Activated naive CD4-positive, alpha-beta T cell treated with anti-CD3 and anti-CD28 coated beads, Interleukin-2, amount 50 U/mL, for 72 hours (primary cell): ENCODE data around the gene DDX19B. TPM values are rescaled to one million over a fixed set of nuclear protein-coding genes. Genes with fewer than 3 reads are reported as not detected.
A peak's percentile ranks its signal among the peaks of the same experiment; 100 is the strongest.
"Not testable (repeated sequence)": the region's sequence is repeated elsewhere in the genome, so short reads cannot be mapped to it uniquely, and the experiment has no call there.

Source experiments
- ATAC-seq, 2 donors: fragments of 150-1000 bp; cut with Tn5 transposase; 2 replicates each; pipeline ENCODE4 v1.10.0; 2021; ENCODE audit warnings: mild to moderate bottlenecking in 2 of 2, moderate library complexity in 2 of 2
- DNase-seq, 2 donors: peaks; one replicate each; pipeline ENCODE4 v3.0.0; 2021 to 2022; ENCODE audit warnings: low spot score in 2 of 2
- H3K27ac Mint-ChIP-seq, 2 donors: one replicate each; pipeline ENCODE4 v1.8.0; 2022; ENCODE audit warnings: mild to moderate bottlenecking in 2 of 2, mixed read lengths in 2 of 2
- H3K36me3 Mint-ChIP-seq, 2 donors: one replicate each; pipeline ENCODE4 v1.8.0; 2022; ENCODE audit warnings: mixed read lengths in 2 of 2
- H3K9me3 Mint-ChIP-seq, 2 donors: one replicate each; pipeline ENCODE4 v1.8.0; 2022; ENCODE audit warnings: mixed read lengths in 2 of 2
- total RNA-seq, 2 donors: library from RNA; stranded (reverse); gene quantifications; one replicate each; pipeline ENCODE4 v1.2.3, GENCODE V29; 2022

The DDX19B gene
- total RNA-seq: 10 to 100 TPM; 21.6 to 32.6 TPM

DNA sequence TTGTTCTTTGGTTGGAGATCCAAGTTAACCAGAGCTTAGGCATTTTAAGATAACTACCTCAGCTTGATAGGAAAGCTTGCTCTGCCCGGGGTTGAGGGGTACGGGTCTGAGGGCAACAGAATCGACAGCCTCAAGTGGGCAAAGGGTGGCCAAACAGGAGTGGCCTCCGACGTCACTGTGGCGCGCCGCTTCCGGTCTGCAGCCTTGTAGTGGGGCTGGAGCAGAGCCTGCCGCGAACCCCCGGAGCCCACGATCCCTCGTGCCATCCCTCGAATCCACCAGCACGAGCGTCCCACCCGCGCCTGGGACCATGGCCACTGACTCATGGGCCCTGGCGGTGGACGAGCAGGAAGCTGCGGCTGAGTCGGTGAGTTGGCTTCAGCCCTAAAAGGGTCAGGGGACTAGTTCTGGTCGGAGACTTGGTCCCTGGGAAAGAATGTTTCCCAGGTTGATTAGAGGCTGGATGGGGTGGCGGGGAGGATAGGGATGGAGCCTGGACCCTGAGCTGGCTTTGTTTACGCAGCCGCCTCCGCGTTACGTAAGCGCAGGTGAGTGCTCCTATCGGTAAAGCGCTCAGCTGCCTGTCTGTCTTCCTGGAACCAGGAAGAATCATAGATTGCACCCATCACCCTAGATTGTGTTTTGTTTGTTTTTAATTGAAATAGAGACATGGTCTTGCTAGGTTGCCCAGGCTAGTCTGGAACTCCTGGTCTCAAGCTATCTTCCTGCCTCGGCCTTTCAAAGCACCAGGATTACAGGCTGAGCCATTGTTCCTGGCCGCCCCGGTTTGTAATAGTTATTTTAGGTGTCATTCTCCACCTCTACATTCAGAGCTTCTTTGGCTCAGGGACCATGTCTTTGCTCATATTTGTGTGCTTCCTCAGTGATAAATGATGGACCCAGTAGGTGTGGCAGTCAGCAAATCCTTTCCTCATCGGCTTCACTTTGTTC, at the start of gene DDX19B:
Gene DDX19B, plus strand, starts transcription at position 199 of the 951 bp plus-strand sequence. Its CDS starts 112 bp downstream, at position 311.
- ATAC-seq: peak; percentile 81 to 87
- Mint-ChIP-seq H3K27ac (peak within 1 kb of the TSS; percentile 93 to 96), H3K9me3 (peaks cover 10 to 16% of the 10 kb centered on the region in 2 donors), H3K36me3 (peaks cover 37 to 39% of the 10 kb centered on the region in 2 donors)
- peak; percentile 44 to 73 for DNase-seq

DNA sequence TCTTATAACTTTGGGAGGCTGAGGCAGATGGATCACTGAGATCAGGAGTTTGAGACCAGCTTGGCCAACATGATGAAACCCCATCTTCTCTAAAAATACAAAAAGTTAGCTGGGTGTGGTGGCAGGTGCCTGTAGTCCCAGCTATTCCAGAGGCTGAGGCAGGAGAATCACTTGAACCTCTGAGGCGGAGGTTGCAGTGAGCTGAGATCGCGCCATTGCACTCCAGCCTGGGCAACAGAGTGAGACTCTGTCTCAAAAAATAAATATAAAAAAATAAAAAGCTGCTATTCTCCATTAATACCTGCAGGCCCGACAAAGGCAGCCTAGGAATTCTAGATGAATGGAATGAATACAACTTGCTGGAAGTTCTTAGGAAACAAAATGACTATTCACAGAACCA, 49.3 kb upstream of the DDX19B start:
- DNase-seq, H3K9me3 Mint-ChIP-seq, ATAC-seq: not testable (repeated sequence)
- peaks cover 4 to 19% of the 10 kb centered on the region in 2 donors for H3K36me3 Mint-ChIP-seq
- H3K27ac Mint-ChIP-seq: peak overlapping the region in 1 of 2 donors; percentile 82

DNA sequence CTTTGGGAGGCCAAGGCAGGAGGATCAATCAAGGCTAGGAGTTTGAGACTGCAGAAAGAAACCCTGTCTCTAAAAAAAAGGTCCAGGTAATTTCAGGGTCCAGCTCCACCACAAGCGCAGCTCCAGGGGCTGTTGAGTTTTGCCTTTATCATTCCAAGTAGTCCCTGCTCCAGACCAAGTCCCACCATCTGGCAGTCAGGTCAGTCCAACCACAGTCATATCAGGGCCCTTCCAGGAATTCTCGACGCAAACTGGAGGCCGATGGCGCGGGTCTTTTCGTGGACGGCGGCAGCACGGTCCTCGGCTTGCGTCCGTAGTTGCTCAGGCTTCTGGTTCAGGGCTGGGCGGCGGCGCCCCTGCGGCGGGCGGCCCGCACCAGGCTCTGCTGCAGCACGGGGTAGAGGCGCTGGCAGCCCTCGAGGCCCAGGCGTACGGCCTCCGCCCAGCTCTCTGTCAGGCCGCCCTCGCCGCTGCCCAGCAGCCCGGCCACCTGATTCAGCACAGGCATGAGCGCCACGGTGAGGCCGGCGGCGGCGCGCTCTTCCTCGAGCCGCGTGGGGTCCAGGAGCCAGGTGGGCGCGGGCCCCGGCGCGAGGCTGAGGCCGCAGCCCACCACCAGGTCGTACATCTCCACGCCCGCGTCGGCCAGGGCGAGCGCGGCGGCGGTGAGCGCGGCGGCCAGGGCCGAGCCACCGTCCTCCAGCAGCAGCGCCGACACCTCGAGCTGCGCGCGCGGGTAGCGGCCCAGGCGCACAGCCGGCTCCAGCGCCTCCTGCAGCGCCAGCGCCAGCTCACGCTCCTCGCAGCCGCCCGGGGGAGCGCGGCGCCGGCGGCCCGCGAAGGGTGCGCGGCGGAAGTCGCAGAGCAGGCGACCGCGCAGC, 48.0 kb upstream of the DDX19B start:
- DNase-seq: peak; percentile 35 to 61
- peak; percentile 55 to 57 for ATAC-seq
- Mint-ChIP-seq H3K27ac (peak overlapping the region; percentile 86 to 90), H3K36me3 (peaks cover 4 to 19% of the 10 kb centered on the region in 2 donors), H3K9me3 (no peaks in the 10 kb centered on the region)

DNA sequence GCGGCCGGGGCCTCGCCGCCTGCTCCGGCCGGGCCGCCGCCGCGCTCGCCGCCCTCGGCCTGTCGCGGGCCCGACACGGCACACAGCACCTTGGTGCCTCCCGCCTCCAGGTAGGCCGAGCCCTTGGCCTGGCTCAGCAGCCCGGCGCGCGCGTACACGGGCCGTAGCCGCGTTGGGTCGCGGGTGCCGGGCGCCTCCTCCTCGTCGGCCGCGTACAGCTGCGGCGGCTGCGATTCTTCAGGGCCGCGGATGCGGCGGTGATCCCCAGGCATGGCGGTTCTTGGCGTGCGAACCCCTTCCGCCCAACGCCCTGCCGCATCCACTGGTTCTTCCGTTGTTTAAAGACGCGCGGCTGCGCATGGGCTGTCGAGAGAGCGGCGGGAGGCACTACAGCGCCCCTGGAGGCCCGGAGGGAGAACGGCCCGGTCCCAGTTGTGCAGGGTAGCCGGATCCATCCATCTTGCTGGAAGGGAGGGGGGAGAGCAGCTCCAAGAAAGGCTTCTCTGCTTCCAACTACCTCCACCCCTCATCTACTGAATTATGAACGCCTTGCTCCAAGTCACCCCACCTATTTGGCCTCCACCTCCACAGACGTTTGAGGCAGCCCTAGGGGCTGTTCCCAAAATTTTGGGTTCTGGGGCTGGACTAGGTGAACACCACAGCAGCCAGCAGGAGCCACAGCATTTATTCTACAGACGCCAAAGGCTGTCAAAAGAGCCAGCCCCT, 47.2 kb upstream of the DDX19B start, which contains the start of gene EXOSC6:
Gene EXOSC6, minus strand, starts transcription at position 312 of the 726 bp plus-strand sequence. Its CDS starts 40 bp downstream, at position 272.
- peak; percentile 90 to 94 for DNase-seq
- H3K9me3 Mint-ChIP-seq: no peaks in the 10 kb centered on the region
- peak; percentile 91 for ATAC-seq
- peaks cover 4 to 19% of the 10 kb centered on the region in 2 donors for H3K36me3 Mint-ChIP-seq
- H3K27ac Mint-ChIP-seq: peak within 1 kb of the TSS; percentile 90 to 92

DNA sequence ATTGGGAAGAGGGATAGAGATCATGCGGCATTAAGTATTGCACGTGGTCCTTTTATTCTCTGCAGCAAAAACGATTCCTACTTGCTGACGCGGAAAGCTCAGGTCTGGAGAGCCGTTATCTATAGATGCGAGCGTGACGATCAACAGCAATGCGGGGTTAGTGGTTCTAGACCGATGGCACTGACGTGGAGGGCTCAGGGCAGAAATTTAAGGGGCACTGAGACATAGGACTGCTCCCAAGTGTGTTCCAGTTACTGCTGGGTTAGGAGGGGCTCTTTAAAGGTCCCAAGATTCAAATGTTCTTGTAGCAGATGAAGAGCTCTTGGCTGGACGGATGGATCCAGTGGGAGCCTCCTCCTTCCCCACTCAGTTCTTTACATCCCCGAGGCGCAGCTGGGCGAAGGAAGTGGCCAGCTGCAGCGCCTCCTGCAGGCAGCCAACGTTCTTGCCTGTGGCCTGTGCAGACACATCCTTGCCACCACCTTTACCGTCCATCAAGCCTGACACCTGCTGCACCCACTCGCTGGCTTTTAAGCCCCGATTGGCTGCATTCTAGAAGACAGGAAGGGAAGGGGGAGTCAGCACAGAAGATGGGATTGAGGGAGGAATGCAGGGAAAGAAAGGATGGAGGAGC, 46.5 kb upstream of the DDX19B start:
- DNase-seq: peak in 1 of 2 donors; percentile 52
- peaks cover 4 to 19% of the 10 kb centered on the region in 2 donors for H3K36me3 Mint-ChIP-seq
- no peaks in the 10 kb centered on the region for H3K9me3 Mint-ChIP-seq
- peak overlapping the region; percentile 77 to 90 for H3K27ac Mint-ChIP-seq
- no peak for ATAC-seq

DNA sequence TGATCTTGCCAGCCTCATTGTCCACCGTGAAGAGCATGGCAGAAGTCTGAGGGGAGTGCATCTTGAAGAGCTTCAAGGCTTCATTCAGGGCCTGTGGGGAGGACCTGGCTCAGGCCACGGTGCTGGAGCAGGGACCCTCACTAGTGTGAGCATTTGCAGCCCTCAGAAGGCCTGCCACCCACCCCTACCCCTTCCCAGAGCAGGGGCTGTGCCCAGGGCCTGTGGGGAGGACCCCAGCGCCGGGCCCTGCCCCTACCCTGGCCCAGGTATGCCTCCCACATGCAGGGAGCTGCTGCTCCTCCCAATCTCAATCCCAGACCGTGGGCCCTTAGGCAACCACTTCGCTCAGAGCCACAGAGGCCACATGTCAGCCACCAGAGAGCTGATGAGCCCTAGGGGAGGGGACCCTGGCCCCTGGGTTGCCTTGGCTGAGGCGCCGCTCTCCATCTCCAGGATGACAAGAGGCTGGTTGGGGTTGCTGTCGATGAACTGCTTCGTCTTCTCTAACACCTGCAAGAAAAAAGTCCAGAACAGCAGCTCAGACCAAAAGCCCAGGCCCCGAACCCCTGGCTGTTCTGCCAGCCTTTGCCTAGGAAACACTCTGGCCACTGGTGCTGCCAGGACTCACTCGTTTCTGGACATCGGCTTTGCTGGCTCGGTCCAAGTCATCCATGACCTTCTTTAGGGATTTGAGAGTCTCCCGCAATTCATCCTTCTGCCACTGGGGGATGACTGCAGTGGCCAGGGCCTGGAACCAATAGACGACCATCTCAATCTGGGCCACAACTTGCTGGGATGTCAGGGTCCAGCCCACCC, 45.5 kb upstream of the DDX19B start:
- DNase-seq (peak in 1 of 2 donors; percentile 49), ATAC-seq (no peak)
- Mint-ChIP-seq H3K9me3 (no peaks in the 10 kb centered on the region), H3K36me3 (peaks cover 11 to 26% of the 10 kb centered on the region in 2 donors), H3K27ac (peak overlapping the region in 1 of 2 donors; percentile 14)

DNA sequence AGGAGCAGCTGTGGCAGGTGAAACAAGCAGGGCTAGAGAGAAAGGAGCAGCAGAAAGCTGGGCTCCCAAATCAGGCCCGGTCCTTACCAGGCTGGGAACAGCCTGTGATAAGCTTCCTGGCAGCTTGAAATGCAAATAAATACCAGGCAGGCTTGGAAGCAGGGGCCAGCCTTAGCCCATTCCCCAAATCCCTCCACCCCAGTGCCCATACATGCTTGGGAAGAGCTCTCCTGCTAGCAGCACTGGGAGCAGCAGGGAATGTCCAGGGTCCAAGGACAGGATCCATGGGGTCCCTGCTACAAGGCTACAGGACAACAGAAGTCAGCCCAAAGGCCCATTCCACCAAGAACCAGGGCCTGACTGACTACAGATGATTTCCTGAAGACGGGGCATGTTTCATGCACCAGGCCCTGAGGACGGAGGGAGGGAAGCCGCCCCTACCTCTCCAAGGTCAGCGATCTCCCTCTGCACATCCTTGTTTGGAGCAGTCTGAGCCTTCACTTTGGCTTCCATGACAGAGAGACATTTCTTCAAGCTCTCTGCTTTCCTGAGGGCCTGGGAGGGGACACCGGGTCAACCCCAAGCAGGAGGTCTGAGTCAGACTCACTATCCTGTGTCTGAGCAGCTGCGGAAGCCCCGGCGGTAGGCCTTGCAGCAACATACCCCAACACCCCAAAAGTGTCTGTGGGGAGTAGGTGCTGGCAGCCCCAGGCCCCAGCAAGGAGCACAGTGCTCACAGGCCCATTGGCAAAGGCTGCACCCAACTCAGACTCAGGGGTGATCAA, 44.6 kb upstream of the DDX19B start:
- Mint-ChIP-seq H3K27ac (peak overlapping the region in 1 of 2 donors; percentile 39), H3K9me3 (no peaks in the 10 kb centered on the region), H3K36me3 (peaks cover 11 to 24% of the 10 kb centered on the region in 2 donors)
- ATAC-seq (no peak), DNase-seq (no peak)

DNA sequence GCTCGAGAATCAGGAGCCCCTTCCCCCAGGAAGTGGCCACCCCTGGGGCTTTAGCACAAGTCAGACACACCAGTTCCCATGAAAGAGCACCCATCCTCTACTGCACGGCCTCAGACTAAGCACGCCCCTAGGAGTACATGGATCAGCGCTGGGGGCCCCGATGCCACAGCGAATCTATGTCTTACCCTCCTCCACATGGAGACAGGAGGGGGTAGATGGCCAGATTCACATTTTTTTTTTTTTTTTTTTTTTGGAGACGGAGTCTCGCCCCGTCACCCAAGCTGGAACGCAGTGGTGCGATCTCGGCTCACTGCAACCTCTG, 44.1 kb upstream of the DDX19B start:
- no peak for ATAC-seq
- Mint-ChIP-seq H3K36me3 (peaks cover 12 to 20% of the 10 kb centered on the region in 2 donors), H3K27ac (peak overlapping the region in 1 of 2 donors; percentile 39)

DNA sequence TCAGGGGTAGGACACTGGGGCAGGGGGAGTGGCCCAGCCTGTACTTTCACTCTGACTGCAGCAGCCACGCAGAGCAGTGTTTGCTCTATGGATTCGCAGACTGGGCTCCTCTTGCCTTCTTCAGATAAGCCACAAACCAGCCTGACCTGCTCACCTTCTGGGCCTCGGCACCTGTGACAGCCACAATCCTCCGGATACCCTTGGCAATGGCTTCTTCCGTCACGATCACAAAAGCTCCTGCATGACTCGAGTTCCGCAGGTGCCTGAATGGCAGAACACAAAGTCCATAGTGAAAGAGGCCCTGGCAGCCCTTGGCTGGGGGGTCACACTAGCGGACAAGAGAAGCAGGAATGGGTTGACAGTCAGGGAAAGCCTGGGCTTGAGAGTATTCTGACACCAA, 43.4 kb upstream of the DDX19B start:
- ATAC-seq (no peak), DNase-seq (no peak)
- H3K9me3 Mint-ChIP-seq: no peaks in the 10 kb centered on the region
- H3K36me3 Mint-ChIP-seq: peaks cover 10 to 14% of the 10 kb centered on the region in 2 donors
- H3K27ac Mint-ChIP-seq: peak overlapping the region in 1 of 2 donors; percentile 29

More for the DNA sequence above, 44.1 kb upstream of the DDX19B start:
- H3K9me3 Mint-ChIP-seq: no peaks in the 10 kb centered on the region
- DNase-seq: no peak

DNA sequence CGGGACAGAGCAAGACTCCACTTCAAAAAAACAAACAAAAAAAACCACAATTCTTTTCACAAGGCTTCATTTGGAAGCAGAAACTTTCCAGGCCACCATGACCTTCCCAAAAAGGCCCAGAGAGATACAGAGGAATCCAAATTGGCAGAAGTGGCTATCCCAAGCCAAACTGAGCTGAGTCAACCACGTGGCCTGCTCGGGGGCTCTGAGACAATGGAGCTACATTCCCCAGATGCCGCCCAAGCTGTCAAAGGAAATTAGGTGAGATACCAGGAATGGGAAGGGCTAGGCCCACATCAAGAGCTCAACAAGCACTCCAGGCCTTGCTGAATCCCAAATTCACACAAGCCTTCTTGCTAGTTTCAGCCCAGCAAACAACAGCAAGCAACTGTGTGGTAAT, 41.6 kb upstream of the DDX19B start:
- Mint-ChIP-seq H3K9me3 (no peaks in the 10 kb centered on the region), H3K36me3 (peaks cover 10 to 15% of the 10 kb centered on the region in 2 donors), H3K27ac (peak overlapping the region in 1 of 2 donors; percentile 36)
- ATAC-seq (no peak), DNase-seq (no peak)

DNA sequence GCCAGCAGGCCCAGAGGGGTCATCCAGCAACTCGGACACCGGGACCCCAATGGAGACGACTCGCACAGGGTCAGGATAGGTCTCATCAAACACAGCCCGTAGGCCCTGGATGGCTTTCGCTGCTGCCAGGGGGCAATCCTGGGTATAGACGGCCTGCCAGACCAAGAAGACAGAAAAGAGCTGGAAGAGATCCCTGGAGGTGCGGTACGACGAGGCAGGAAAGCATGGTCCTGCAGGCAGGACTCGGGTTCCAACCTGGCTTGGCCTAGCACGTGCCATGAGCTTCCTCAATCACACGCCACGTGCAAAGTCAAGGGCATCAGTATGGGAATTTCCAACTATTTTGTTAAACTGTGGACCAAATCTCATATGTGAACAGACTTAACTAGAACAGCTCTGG, 40.9 kb upstream of the DDX19B start:
- DNase-seq: no peak
- Mint-ChIP-seq H3K27ac (no peak overlapping the region), H3K36me3 (peaks cover 13 to 17% of the 10 kb centered on the region in 2 donors), H3K9me3 (no peaks in the 10 kb centered on the region)
- no peak for ATAC-seq

DNA sequence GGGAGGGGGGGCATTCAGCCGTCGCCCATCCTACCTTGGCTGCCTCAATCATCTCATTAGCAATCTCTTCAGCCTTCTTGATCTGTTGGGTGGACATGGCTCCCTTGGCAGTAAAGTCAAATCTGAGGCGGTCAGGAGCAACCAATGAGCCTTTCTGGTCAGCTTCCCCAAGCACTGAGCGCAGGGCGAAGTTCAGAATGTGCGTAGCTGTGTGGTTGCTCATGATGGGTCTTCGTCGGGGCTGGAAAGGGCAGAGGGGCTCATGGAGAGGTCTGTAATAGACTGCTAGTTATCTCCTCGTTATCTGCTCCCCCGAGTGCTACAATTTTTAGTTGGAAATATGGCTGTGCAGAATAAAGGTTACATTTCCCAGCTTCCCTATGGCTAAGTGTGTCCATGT, 40.0 kb upstream of the DDX19B start:
- Mint-ChIP-seq H3K36me3 (peaks cover 13 to 17% of the 10 kb centered on the region in 2 donors), H3K9me3 (no peaks in the 10 kb centered on the region), H3K27ac (no peak overlapping the region)
- ATAC-seq: no peak
- DNase-seq: no peak

DNA sequence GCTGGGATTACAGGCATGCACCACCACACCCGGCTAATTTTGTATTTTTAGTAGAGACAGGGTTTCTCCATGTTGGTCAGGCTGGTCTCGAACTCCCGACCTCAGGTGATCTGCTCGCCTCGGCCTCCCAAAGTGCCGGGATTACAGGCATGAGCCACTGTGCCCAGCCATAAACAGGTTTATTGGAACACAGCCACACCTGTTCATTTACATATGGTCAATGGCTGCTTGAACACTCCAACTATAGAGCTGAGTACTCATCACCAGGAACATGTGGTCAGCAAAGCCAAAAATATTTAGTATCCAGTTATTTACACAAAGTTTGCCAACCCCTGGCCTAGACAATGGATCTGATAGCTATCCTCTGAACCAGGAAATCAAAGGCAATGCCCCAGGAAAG, 39.1 kb upstream of the DDX19B start:
- not testable (repeated sequence) for H3K27ac Mint-ChIP-seq, DNase-seq, ATAC-seq, H3K9me3 Mint-ChIP-seq
- peaks cover 13 to 17% of the 10 kb centered on the region in 2 donors for H3K36me3 Mint-ChIP-seq

DNA sequence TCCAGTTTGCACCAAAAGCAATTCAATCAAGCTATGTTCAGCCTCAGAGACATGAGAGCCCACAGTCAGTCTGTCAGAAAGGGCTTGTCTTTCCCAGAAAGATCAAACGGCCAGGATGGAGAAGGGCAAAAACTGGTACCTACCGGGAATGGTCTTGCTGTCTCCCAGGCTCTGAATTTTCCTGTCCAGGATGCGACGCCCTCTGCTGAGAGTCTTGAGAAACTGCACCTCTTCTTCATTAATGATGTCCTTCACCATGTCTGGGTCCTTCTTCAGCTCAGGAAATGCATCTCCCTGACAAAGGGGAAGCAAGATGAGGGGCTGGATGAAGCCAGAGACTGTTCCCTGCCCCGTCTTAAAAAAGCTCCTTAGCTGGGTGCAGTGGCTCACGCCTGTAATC, 31.5 kb upstream of the DDX19B start:
- DNase-seq (no peak), ATAC-seq (no peak)
- peaks cover 17 to 25% of the 10 kb centered on the region in 2 donors for H3K36me3 Mint-ChIP-seq
- H3K27ac Mint-ChIP-seq: no peak overlapping the region
- H3K9me3 Mint-ChIP-seq: no peaks in the 10 kb centered on the region
